HG02642 (cell line): Measurements from ENCODE around the gene STEAP1B.

Experiments used
- ATAC-seq: cut with Tn5 transposase; IDR thresholded peaks from one replicate; pipeline ENCODE4 v1.9.1; 2021; ENCODE audit warnings: mild to moderate bottlenecking; ENCODE audit not compliant: unreplicated experiment, poor library complexity

Gene STEAP1B

DNA sequence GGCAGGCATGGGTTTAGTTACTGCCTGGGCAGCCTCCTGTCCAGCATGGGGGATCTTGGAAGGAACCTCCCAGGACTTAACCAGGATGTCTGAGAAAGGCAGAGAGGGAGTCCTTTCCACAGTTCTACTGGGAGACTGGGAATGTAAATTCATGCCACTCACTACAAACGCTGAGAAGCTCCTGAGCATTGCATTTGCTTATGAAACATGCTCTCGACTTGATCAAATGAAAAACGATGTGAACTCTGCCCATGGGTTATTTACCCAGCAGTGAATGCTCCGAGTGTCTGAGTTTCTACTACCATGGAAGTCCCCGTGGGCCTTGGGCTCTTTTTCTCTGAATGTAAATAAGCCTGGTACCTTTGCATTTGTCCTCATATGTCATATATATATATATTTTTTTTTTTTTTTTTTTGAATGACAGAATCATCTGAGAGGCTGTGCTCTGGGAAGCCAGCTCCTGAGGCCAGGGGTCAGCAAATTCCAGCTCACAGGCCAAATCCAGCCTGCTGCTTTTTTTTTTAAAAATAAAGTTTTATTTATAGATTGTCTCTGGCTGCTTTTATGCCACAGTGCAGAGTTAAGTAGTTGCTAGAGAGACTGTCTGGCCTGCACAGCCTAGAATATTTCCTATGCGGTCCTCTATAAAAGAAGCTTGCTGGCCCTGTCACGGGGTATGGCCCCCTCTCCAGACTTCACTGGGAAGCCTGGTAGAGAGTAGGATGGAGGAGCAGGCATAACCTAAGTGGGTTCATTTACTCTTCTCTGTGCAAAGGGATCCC lies 121.6 kb downstream of the STEAP1B start:
- no peak for ATAC-seq

DNA sequence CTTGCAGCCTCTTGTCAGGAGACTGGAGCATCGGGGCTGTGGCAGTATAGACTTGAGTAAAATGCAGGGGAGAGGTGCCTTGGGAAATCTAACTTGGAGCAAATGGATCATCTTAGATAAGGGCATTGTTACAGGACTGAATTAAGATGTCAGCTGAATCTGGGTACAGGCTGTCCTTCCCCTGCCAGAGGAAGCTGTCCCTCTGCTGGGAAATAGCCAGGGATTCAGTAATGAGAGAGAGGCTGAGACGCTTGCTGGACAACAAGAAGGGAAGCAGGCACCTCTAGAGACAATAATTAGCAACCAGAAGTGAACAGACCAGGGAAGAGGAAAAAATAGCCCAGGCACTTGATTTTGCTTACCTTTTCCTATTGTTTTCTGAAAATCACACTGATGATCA lies 122.3 kb downstream of the STEAP1B start:
- ATAC-seq, result no peak

DNA sequence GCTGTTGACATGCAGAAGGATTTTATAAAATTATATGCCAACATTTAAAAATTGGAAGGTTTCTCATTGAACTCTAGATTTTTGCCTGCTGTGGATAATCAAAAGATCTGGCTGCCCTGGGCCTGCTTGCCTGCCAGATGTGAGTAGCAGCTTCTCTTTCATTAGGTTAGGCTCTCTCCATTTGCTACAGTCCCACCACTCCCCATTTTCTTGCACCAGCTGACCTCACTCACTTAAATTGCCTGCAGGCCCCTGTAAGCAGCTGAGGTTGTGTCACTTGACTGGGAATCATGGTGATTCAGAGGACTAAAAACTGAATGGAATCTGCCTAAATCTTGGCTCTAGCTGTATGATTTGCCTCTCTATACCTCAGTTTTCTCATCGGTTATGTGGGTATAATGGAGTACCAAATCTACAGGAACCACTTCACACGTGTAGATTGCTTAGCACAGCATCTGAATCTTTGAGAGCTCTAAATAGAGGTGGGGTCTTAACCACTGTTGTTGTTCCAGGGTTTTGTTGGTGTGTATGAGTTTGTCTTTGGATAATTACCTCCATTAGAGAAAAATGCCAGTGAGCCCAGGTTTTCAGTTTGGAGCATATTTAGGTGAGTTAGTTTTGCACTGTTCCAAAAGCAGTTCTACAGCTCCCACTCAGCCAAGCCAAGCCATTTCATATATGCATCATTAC lies 124.5 kb downstream of the STEAP1B start:
- no peak for ATAC-seq

DNA sequence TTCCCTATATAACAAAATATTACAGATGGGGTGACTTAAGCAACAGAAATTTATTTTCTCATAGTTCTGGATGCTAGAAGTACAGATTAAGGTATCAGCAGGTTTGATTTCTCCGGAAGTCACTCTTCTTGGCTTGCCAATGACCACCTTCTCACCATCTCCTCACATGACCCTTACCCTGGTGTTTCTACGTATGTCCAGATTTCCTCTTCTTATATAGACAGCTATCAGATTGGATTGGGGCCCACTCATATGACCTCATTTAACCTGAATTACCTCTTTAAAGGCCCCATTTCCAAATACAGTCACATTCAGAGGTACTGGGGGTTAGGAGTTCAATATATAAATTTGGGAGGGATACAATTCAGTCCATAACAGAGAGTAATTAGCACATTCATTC lies 126.1 kb downstream of the STEAP1B start:
- no peak for ATAC-seq

DNA sequence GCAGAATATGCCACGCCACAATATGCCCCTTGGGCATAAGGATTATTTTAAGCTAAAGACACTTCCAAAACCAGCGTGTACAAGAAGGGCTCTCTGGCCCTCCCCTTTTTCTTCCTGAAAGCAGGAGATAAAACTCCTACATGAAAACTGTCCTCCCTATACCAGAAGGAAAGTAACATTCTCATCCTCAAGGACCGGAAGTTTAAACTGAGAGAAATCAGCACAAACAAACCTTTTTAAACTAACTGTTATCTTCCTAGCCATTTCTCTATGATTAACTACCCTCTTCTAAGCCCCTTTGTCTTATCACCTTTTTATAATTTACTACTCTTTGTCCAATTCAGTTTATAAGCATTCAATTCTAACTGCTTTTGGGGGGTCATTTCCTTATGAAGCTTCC lies 126.6 kb downstream of the STEAP1B start:
- ATAC-seq, result no peak

DNA sequence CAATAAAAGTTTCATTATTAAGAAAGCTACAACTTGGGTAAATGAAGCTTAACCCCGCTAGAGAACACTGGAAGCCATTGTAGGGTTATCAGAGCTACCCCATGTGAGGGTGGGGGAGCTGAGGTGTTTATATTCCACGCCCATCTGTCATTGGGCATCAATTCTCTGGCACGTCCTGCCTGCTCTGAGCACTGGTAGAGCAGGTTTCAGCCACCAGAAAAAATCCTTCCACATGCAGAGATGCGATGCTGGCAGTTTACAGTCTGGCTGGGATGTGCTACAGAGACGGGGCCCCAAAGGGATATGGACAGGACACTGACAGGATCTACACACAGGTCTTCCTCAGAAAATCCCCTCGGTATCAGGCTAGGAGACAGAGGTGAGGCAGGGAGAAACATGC lies 127.1 kb downstream of the STEAP1B start:
- no peak for ATAC-seq

DNA sequence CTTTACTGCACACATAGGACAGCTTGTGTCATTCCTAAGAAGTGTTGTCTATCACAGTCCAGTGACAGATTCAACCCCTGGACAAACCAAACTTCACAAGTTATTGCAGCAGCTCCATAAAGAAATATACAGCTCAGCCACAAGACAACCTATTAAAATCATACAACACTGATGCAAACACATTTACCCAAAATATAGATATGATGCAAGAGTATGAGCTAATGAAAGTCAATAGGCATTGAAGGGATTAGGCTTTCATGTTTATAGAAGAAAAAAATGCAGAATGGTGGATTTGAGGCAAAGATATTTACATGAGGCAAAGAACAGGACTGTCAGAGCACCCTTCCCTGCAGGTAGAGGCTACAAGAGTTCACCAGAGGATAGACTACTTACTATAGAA lies 128.1 kb downstream of the STEAP1B start:
- no peak for ATAC-seq
